ENCODE results near the gene ANP32A.
"Not testable (repeated sequence)": the region's sequence is repeated elsewhere in the genome, so short reads cannot be mapped to it uniquely, and the experiment has no call there.

Gene ANP32A

DNA sequence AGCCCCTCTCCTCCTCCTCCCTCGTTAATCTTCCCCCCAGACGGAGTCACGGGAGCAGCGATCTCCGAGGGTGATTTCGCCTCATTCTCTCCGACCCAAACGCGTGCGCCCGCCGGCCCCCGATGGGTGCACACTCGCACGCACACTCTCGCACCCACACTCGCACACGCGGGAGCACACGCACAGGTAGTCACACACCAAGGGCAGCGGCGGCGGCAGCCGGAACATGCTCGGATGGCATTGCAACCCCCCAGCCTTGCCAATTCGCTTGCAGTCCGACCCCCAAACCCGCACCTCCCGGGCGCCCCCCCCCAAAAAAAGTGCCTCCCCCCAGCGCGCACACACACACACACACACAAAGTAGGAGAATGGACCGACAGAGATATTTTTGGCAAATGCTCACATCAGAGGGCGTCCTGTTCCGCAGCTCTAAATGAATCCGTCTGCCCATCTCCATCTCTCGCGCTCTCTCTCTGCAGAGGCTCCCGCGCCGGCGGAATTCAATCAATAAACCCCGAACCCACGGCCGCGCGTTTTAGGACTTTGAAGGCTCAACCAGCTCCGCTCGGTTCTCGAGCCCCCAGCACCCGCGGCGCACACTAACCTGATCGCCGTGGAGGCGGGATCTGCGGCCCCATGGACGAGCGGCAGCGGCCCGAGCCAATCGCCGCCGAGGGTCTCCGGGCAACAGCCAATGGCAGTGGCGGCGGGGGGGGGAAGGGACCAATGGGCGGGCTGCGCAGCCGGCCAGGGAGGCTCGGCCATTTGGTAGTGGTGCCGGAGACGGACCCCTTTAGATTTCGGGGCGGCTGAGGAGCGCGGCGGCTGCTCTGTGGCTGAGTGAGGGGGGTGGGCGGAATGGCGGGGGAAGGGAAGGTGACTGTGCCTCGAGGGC, at the start of gene ANP32A:
ANP32A (minus strand) TSS at position 601 of the 895 bp plus-strand sequence; CDS start at position 457, 144 bp downstream.
- DNase-seq = peak; percentile 92 to 99 (median 96)
- intact Hi-C loops (cut with DNase I) = loop anchor here (10.0 kb wide), 1 partner anchor 54 kb away; no protein-coding TSS in a partner anchor

DNA sequence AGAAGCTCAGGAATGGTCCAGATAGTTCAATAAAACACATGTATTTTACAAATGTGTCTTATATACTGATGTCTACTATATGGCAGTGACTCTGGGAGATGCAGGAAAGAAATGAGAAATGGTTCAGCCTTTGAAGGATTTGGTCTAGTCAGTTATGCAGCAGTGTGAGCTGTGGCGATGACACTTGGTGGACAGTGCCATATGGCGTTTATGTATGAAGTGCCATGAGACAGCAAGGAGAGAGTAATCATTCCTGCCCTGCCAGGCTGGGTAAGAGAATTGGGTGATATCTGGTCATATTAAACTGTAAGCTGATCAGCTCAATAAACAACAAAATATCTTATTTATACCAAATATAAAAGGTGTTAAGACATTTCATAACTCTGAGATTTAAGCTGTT, 47.6 kb upstream of the ANP32A start:
- DNase-seq = no peak

DNA sequence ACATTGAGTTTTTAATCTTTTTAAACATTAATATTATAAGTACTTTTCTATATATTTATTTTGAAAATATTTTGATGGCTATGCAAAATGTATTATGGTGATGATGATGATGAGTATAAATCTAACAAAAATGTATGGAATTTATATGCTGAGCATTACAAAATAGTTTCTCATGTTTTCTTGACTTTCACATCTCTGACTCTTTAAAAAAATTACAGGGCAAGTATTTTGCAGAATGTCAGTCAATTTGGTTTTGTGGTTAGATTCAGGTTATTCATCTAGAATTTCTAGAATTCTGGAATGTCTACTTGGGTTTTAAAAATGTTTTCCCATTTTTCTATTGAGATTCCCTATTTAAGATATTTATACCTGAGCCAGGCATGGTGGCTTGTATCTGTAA, 41.7 kb upstream of the ANP32A start:
- intact Hi-C loops (cut with DNase I) = no loop called here
- no peak for DNase-seq

More for the DNA sequence above, 47.6 kb upstream of the ANP32A start:
- intact Hi-C loops (cut with DNase I) = no loop called here

DNA sequence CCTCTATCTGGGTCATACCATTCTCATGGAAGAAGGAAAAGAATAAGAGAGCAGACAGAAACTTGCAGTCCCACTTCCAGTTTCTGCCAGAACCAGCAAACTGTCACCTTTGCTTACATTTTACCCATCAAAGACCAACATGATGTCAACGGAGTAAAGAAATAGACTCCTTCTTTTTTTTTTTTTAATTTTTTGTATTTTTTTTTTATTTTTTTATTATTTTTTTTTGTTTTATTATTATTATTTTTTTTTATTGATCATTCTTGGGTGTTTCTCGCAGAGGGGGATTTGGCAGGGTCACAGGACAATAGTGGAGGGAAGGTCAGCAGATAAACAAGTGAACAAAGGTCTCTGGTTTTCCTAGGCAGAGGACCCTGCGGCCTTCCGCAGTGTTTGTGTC, 38.0 kb upstream of the ANP32A start:
- DNase-seq; intact Hi-C loops (cut with DNase I): not testable (repeated sequence)

DNA sequence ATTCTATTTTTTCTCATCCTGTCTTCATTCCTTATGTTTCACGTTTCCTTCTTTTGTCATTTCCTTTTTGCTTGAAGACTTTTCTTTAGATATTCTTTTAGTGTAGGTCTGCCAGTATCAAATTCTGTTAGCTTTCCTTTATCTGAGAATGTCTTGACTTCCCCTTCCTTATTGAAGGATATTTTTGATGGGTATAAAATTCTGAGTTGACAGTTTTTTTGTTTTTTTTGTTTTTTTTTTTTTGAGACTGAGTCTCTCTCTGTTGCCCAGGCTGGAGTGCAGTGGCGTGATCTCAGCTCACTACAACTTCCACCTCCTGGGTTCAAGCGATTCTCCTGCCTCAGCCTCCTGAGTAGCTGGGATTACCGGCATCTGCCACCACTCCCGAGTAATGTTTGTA, 36.7 kb upstream of the ANP32A start:
- DNase-seq; intact Hi-C loops (cut with DNase I): not testable (repeated sequence)

DNA sequence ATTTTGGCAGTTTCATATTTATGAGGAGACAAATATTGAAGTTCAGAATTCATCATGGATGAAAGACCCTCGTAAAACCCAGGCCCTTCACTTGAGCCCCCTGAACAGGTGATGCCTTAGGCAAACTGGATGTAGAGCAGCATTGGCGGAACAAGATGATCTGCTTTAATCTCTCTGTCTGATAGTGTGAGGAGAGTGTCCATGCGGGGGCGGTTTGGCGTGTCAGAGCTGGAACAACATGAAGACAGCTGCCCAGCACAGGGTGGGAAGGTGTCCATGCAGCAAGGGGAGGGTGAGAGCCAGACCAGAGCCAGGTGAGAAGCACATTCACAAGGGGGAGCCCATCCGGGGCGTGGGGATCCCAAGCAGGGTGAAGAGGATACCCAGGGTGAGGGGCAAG, 31.8 kb upstream of the ANP32A start:
- DNase-seq = no peak
- intact Hi-C loops (cut with DNase I) = no loop called here

DNA sequence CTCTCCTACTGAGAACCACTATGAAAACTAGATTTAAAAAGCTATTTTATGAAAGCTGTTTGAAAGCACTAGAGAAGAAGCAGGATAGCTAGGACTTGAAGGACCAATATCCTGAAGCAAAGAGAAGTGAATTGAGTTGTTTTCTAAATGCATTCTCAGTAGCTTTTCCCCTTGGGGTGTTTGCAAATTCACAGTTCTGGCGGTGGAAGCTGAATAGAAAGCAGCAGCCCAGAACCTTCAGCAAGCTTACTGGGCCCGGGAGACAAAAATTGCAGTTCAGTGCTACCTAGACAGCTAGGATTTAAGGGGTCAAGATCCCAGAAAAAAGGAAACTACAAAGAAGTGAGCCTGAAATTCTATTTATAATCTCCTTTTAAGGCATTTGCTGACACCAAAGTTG, 31.3 kb upstream of the ANP32A start:
- no peak for DNase-seq
- intact Hi-C loops (cut with DNase I) = no loop called here

DNA sequence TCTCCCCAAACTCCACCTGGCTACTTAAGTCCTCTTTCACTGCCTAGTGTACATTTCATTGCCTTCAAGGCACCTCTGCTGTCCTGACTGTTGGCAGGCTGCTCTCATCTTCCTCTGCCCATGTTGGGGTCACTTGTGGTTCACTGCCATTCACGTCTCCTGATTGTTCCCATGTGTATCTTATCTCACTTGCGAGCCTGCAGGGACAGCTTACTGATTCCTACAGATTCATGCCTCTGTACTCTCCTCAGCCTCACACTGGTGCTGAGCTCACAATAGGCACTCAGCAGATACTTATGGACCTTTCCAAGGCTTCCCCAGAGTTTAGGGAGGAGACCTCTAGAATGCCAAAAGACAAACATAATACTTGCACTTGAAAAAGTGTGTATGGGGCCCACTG, 28.8 kb upstream of the ANP32A start:
- no peak for DNase-seq
- intact Hi-C loops (cut with DNase I) = no loop called here

DNA sequence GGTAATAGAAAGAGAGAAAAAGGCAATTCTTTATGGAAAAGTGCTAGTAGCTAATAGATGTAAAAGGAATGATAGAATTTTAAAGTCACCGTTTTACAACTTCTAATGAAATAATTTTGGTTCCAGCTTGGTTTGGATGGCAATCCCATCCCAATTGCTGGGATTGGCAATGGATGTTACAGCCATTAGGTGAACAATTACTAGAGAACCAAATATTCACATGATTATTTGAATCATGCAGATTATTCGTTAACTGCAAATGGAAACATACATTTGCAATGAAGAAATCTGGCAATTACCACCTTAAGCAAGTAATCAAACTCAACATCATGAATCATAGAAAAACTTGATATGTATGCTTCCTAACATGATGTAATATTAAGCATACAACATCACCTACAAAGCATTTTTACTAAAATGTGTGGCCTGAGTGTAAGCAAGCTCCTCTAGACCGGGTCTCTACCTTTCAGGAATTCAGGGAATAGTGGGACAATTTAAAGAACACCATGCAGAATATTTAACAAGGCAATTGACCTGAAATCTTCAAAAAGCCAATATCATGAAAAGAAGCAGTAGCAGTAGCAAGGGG, 26.2 kb upstream of the ANP32A start:
- intact Hi-C loops (cut with DNase I) = no loop called here
- no peak for DNase-seq

DNA sequence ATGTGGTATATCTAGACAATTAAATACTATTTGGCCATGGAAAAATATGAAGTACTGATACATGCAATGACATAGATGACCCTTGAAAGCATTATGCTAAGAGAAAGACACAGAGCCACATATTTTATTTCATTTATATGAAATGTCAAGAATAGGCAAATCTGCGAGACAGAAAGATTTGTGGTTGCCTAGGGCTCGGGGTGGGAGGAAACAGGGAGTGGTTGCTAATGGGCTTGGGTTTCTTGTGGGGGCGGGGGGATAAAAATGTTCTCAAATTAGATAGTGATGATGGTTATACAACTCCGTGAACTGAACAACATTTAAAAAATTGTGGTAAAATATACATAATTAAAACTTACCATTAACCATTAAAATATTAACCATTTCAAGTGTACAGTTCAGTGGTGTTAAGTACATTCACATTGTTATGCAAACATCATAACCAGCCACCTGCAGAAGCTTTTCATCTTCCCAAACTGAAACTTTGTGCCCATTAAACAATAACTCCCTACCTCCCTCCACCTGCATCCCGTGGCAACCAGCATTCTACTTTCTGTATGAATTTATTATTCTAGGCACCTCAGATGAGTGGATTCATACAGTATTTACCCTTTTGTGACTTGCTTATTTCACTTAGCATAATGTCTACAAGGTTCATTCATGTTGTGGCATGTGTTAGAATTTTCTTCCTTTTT, 24.3 kb upstream of the ANP32A start:
- no peak for DNase-seq
- intact Hi-C loops (cut with DNase I) = no loop called here

DNA sequence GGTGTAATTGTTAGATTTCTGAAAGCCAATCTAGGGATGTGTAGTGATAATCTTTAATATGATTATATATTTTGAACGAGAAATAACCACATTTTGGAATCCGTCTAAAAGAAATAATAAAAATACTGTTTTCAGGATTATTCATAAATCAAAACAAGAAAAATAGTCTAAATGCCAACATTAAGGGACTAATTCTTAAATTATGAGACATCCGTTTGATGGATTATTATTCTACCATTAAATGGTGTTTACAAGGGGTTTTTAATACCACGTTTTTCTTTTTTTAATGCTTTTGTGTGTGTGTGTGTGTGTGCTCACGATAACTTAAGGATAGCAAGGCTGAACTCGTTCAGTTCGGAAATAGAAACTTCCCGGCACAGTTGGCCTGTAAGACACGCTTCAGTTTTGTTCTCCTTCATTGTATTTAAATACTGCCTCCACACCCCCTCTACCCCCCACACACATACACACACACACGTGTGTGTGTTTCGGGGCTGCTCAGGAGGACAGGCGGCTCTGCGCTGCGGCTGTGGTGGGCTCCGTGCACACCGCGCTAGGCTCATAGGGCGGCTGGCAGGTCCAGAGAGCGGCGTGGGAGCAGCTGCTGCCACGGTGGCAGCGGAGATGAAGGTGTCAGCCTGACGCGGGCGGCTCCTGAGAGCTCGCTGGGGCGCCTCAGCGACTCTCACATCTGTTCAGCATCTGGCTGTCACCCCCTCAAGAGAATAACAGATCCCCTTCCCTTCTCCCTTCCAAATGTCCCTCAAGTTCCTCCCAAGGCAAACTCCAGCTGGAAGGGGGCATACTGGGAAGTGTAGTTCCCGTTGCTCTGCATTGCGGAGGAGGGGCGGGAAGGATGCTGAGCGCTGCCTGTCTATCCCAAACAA, 23.0 kb upstream of the ANP32A start:
- intact Hi-C loops (cut with DNase I) = no loop called here
- DNase-seq = peak in 1 of 10 donors; percentile 8

DNA sequence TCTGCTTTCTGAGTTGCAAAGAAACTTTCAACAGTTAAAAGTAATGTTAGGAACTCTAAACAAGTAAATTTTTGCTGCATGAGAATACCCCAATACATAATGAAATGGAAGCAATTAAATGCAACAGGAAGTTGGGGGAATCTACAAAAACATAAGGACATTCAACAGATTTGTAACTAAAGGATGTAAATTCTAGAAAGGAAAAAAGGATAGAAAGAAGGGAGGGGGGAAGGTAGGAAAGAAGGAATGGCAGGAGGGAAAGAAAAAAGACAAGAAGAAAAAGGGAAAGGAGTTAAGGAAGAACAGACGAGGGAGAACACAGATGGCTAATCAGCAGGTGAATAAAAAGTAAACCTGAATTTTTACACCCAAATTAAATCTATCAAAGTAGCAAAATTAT, 22.3 kb upstream of the ANP32A start:
- intact Hi-C loops (cut with DNase I) = no loop called here
- no peak for DNase-seq

DNA sequence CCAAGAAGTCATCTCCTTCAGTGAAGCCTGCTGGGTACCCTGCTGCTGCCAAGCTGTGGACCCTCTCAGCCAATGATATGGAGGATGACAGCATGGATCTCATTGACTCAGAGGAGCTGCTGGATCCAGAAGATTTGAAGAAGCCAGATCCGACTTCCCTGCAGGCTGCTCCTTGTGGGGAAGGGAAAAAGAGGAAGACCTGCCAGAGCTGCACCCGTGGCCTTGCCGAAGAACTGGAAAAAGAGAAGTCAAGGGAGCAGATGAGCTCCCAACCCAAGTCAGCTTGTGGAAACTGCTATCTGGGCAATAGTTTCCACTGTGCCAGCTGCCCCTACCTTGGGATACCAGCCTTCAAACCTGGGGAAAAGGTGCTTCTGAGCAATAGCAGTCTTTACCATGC, 13.7 kb upstream of the ANP32A start:
- intact Hi-C loops (cut with DNase I) = no loop called here
- no peak for DNase-seq

DNA sequence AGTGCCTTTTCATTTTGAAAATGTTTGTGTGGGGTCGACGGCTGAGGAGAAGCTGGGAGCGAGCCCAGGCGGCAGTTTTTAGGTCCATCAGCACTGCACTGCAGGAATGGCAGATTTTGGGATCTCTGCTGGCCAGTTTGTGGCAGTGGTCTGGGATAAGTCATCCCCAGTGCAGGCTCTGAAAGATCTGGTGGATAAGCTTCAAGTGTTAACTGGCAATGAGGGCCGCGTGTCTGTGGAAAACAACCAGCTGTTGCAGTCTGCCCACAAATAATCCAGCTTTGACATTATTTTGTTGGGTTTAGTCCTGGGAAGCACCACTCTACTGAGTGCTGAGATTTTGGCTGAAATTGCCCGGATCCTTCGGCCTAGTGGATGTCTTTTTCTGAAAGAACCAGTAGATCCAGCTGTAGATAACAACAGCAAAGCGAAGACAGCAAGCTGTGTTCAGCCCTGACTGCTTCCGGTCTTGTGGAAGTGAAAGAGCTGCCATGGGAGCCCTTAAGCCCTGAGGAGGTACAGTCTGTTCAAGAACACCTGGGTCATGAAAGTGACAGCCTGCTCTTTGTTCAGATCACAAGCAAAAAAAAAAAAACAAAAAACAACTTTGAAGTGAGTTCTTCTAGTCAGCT, 13.1 kb upstream of the ANP32A start:
- intact Hi-C loops (cut with DNase I) = no loop called here

DNA sequence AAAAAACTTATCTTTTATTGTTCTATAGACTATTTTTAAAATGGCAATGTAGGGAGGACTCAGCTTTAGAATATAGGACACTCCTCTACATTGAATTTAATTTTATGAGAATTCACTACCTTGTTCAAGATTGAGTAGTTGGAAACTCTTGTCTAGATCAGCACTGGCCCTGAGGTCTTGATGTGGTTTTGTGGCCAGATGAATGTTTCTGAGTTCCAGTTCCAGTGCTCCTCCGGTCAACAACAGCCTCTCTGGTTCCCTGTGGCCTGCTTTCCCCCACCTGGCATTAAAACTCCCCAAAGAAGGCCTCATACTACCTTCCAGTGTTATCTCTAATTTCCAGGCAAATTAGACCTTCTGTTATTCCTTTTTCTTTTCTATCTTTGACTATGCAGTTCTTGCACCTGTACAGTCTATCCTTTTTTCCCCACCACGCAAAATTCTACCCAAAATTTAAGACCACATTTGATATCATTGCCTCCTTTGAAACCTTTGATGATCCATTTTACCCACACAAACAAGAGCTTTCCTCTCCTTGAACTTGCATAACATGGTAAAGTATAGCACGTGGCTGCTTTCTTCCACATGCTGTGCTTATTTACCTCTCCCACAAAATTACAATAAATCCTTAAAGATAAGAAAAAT, 9.6 kb upstream of the ANP32A start:
- DNase-seq = no peak
- intact Hi-C loops (cut with DNase I) = no loop called here

More for the DNA sequence above, 13.1 kb upstream of the ANP32A start:
- DNase-seq = no peak

DNA sequence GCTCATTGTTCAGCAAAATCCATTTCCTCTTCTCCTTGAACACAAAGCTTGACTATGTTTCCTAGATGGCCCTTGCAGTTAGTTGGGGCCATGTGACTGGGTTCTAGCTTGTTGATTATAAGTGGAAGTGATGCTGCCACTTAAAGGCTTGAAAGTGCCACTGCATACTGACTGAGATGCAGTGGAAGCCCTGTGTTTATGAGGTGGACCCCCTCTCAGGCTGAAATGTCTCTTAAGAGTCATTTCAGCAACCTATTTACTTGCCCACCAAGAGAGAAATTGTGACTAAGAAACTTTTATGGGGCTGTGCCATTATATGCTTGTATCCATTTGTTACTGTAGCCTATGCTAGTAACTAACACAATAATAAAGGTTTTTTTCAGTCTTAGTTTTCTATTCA, 8.4 kb upstream of the ANP32A start:
- intact Hi-C loops (cut with DNase I) = loop anchor here (5.0 to 10.0 kb wide), 2 partner anchors 46 to 277 kb away; no protein-coding TSS in a partner anchor
- DNase-seq = peak in 3 of 10 donors; percentile 21 to 54 (median 28)

DNA sequence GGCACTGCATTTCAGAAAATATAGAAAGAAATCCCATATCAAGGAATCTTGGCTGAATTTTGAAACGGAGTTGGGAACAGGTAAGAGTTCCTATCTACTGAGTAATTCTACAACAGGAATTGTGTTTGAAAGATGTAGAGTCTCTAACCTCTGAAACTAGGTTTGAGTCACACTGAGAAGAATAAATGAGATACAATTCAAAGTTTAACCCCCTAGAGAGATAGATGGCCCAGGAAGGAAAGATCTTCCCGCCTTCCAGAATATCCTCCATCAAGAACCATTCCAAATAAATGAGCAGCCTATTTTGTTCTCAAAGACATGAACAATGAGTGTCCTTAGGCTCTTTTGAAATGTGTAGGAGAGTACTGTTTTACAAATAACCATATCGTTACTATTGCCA, 2.9 kb upstream of the ANP32A start:
- intact Hi-C loops (cut with DNase I) = loop anchor here (10.0 kb wide), 1 partner anchor 51 kb away; no protein-coding TSS in a partner anchor
- DNase-seq = no peak

DNA sequence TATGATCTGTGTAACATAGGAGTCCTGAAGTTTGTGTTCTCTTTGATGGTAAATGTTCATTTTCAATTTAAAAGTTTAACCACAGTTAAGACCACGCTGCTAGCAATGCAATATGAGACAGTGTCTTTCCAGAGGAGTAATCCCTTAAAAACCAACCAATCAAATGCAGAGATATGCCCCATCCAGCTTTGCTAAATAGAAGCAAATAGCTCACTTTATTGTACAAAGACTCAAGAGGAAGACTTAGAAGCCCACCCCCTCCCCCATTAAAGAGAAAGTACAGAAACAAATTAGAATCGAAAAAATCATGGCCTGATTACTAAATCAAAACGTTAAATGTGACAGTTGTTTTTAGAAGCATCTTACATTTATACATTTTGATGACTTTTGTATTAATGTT, 2.1 kb upstream of the ANP32A start:
- intact Hi-C loops (cut with DNase I) = loop anchor here (10.0 kb wide), 1 partner anchor 52 kb away; no protein-coding TSS in a partner anchor
- no peak for DNase-seq

DNA sequence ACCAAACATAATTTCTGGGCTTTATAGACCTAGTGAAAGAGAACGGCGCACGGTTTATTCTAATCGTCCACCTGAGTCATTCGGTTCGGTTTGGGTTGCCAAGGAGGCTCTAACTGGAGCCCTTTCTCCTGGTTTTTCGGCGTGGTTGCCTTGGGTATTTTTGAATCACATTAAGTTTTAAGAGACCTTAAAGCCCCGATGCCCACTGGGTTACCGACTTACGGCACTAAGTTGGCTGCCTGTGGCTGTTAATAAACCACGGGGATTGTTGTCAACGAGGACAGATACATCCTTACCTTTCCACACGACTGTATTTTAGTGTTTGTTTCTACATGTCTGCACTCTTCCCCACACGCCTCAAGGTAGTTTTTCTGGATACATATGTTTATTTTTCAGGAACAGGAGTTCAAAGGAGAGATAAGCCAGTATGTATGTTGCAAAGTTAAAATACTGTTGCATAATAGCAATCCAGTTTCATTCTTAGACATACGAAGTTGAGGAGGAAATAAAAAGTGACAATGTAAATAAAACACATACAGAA, 1.2 kb upstream of the ANP32A start:
- no peak for DNase-seq
- intact Hi-C loops (cut with DNase I) = loop anchor here (10.0 kb wide), 1 partner anchor 53 kb away; no protein-coding TSS in a partner anchor

Data from posterior cingulate gyrus (tissue), 11 donors.